IMR-90 (cell line): ENCODE data around the gene ADAMTSL5. TPM values are rescaled to one million over a fixed set of nuclear protein-coding genes. Genes with fewer than 3 reads are reported as not detected.

Experiments used
- ATAC-seq: fragments of 200-7000 bp; cut with Tn5 transposase; 2 replicates; pipeline ENCODE4 v1.9.1; 2020; ENCODE audit warnings: low read depth, mild to moderate bottlenecking, moderate library complexity
- BruUV-seq: library from RNA; stranded (reverse); fragments of 400-500 nt; replicated peaks from 2 replicates; lab custom pipeline; 2021; lab: Mats Ljungman, UMichigan
- CTCF ChIA-PET: fragments of 300-600 bp; formaldehyde crosslinking; extraction: SDS; loops from one replicate; lab custom pipeline; 2021; ENCODE audit warnings: antibody characterized with exemption; lab: Yijun Ruan, JAX
- POLR2A ChIA-PET: fragments of 300-600 bp; sonication (Branson Sonifier 250); formaldehyde crosslinking; loops from one replicate; lab custom pipeline; 2022; ENCODE audit warnings: antibody characterized with exemption; ENCODE audit not compliant: unreplicated experiment; lab: Charles Lee
- DNase-seq: peaks from one replicate; pipeline ENCODE4 v3.0.0; 2013
- H2AFZ ChIP-seq: replicated peaks from 2 replicates; pipeline ENCODE3; 2013; ENCODE audit warnings: low read length, mild to moderate bottlenecking; ENCODE audit not compliant: poor library complexity
- H2AK5ac ChIP-seq: 2 replicates; pipeline ENCODE4 v1.6.1; 2013; ENCODE audit warnings: low read depth, low read length, inconsistent platforms
- H2AK9ac ChIP-seq: replicated peaks from 2 replicates; pipeline ENCODE3; 2013; ENCODE audit warnings: mild to moderate bottlenecking, low read depth, low read length, moderate library complexity; ENCODE audit not compliant: poor library complexity
- H2BK120ac ChIP-seq: 2 replicates; pipeline ENCODE4 v1.6.1; 2013; ENCODE audit warnings: low read depth, low read length, inconsistent platforms
- H2BK15ac ChIP-seq: 3 replicates; pipeline ENCODE4 v1.6.1; 2013; ENCODE audit warnings: low read depth, low read length, inconsistent platforms
- H2BK20ac ChIP-seq: 2 replicates; pipeline ENCODE4 v1.6.1; 2013; ENCODE audit warnings: low read depth, mild to moderate bottlenecking, inconsistent platforms, low read length, moderate library complexity
- H2BK5ac ChIP-seq: 2 replicates; pipeline ENCODE4 v1.6.1; 2013; ENCODE audit warnings: mild to moderate bottlenecking, low read depth, low read length, inconsistent platforms; ENCODE audit not compliant: poor library complexity, severe bottlenecking
- H3K14ac ChIP-seq: replicated peaks from 2 replicates; pipeline ENCODE4 v1.6.1; 2013; ENCODE audit warnings: low read depth, low read length, inconsistent platforms
- H3K18ac ChIP-seq: 2 replicates; pipeline ENCODE4 v1.6.1; 2013; ENCODE audit warnings: low read depth, low read length, control low read depth
- H3K23ac ChIP-seq: 2 replicates; pipeline ENCODE4 v1.6.1; 2013; ENCODE audit warnings: low read depth, low read length, inconsistent platforms
- H3K27ac ChIP-seq: 2 replicates; pipeline ENCODE4 v1.5.1; 2013; ENCODE audit warnings: mild to moderate bottlenecking, control low read depth, low read length; ENCODE audit not compliant: insufficient read depth
- H3K27me3 ChIP-seq: 2 replicates; pipeline ENCODE4 v1.6.1; 2013; ENCODE audit warnings: low read length; ENCODE audit not compliant: control insufficient read depth, insufficient read depth
- H3K36me3 ChIP-seq: 2 replicates; pipeline ENCODE4 v1.6.1; 2013; ENCODE audit warnings: low read length, mixed read lengths; ENCODE audit not compliant: control insufficient read depth, insufficient read depth
- H3K4ac ChIP-seq: 2 replicates; pipeline ENCODE4 v1.6.1; 2013; ENCODE audit warnings: low read depth, low read length, inconsistent platforms
- H3K4me1 ChIP-seq: 2 replicates; pipeline ENCODE4 v1.6.1; 2013; ENCODE audit warnings: low read length, mixed read lengths; ENCODE audit not compliant: control insufficient read depth, insufficient read depth
- H3K4me2 ChIP-seq: 2 replicates; pipeline ENCODE4 v1.6.1; 2013; ENCODE audit warnings: low read depth, mild to moderate bottlenecking, control low read depth, low read length, moderate library complexity
- H3K4me3 ChIP-seq: 2 replicates; pipeline ENCODE4 v1.5.1; 2013; ENCODE audit warnings: low read depth, mild to moderate bottlenecking, control low read depth, low read length, moderate library complexity; ENCODE audit not compliant: insufficient read depth
- H3K56ac ChIP-seq: 2 replicates; pipeline ENCODE4 v1.6.1; 2013; ENCODE audit warnings: low read length, inconsistent platforms; ENCODE audit not compliant: insufficient read depth; ENCODE audit errors: extremely low read depth
- H3K79me1 ChIP-seq, 2 experiments: 2 replicates each; pipeline ENCODE4 v1.6.1; 2013; ENCODE audit warnings: low read length in 2 of 2, inconsistent platforms in 1 of 2, low read depth in 1 of 2
- H3K9ac ChIP-seq: 2 replicates; pipeline ENCODE4 v1.6.1; 2013; ENCODE audit warnings: low read depth, low read length, control low read depth
- H3K9me1 ChIP-seq: 2 replicates; pipeline ENCODE4 v1.6.1; 2013; ENCODE audit warnings: low read length, inconsistent platforms; ENCODE audit not compliant: insufficient read depth
- H3K9me3 ChIP-seq: 2 replicates; pipeline ENCODE4 v1.6.1; 2013; ENCODE audit warnings: low read length; ENCODE audit not compliant: control insufficient read depth, insufficient read depth
- H4K20me1 ChIP-seq: 2 replicates; pipeline ENCODE4 v1.6.1; 2013; ENCODE audit warnings: low read length, inconsistent platforms; ENCODE audit not compliant: insufficient read depth
- H4K5ac ChIP-seq: 2 replicates; pipeline ENCODE4 v1.6.1; 2013; ENCODE audit warnings: mild to moderate bottlenecking, low read depth, low read length, control low read depth
- H4K8ac ChIP-seq, 2 experiments: 2 replicates each; pipeline ENCODE4 v1.6.1; 2013; ENCODE audit warnings: low read depth in 2 of 2, low read length in 2 of 2, control low read depth in 1 of 2, inconsistent platforms in 1 of 2
- H4K91ac ChIP-seq: 2 replicates; pipeline ENCODE4 v1.6.1; 2013; ENCODE audit warnings: low read depth, low read length, inconsistent platforms; ENCODE audit not compliant: insufficient read depth
- BHLHE40 ChIP-seq: fragments of 150-350 bp; IDR thresholded peaks from 2 replicates; pipeline ENCODE4 v1.6.1; 2016; ENCODE audit warnings: mild to moderate bottlenecking, low read depth, low read length
- CEBPB ChIP-seq: IDR thresholded peaks from 2 replicates; pipeline ENCODE4 v1.6.1; 2012; ENCODE audit warnings: low read depth, low read length, improper control_type of control experiment
- CHD1 ChIP-seq: IDR thresholded peaks from 2 replicates; pipeline ENCODE4 v1.6.1; 2012; ENCODE audit warnings: low read depth, low read length, improper control_type of control experiment
- CTCF ChIP-seq: conservative IDR thresholded peaks from 2 replicates; pipeline ENCODE4 v1.5.1; 2012; ENCODE audit warnings: mild to moderate bottlenecking, low read depth, low read length, improper control_type of control experiment
- FOS ChIP-seq: fragments of 150-350 bp; IDR thresholded peaks from 2 replicates; pipeline ENCODE4 v1.6.1; 2016; ENCODE audit warnings: low read depth, low read length
- MAFK ChIP-seq: IDR thresholded peaks from 2 replicates; pipeline ENCODE4 v1.6.1; 2012; ENCODE audit warnings: low read depth, low read length, improper control_type of control experiment
- MAZ ChIP-seq: IDR thresholded peaks from 2 replicates; pipeline ENCODE4 v1.6.1; 2012; ENCODE audit warnings: low read depth, mild to moderate bottlenecking, low read length, improper control_type of control experiment, moderate library complexity, borderline replicate concordance
- MXI1 ChIP-seq: IDR thresholded peaks from 2 replicates; pipeline ENCODE4 v1.6.1; 2012; ENCODE audit warnings: low read depth, mild to moderate bottlenecking, low read length, moderate library complexity, borderline replicate concordance
- NFE2L2 ChIP-seq: fragments of 150-350 bp; IDR thresholded peaks from 2 replicates; pipeline ENCODE4 v1.6.1; 2016; ENCODE audit warnings: low read depth, mild to moderate bottlenecking, low read length
- POLR2A ChIP-seq: IDR thresholded peaks from 2 replicates; pipeline ENCODE4 v1.6.1; 2012; ENCODE audit warnings: mild to moderate bottlenecking, low read depth, low read length
- RAD21 ChIP-seq: IDR thresholded peaks from 2 replicates; pipeline ENCODE4 v1.6.1; 2012; ENCODE audit warnings: low read length, improper control_type of control experiment
- RCOR1 ChIP-seq: IDR thresholded peaks from 2 replicates; pipeline ENCODE4 v1.6.1; 2012; ENCODE audit warnings: mild to moderate bottlenecking, low read length, improper control_type of control experiment; ENCODE audit not compliant: insufficient replicate concordance
- RFX5 ChIP-seq: IDR thresholded peaks from 2 replicates; pipeline ENCODE4 v1.8.0; 2012; ENCODE audit warnings: low read depth, mild to moderate bottlenecking, low read length, moderate library complexity
- SMC3 ChIP-seq: fragments of 150-350 bp; IDR thresholded peaks from 2 replicates; pipeline ENCODE4 v1.6.1; 2016; ENCODE audit warnings: low read depth, mild to moderate bottlenecking, antibody characterized with exemption, low read length, moderate library complexity
- WGBS, 2 experiments: methylation state at CpG; one replicate each; pipeline versions ENCODE4 v1.1.5 to v1.1.7; 2013; ENCODE audit warnings: missing lambda C conversion rate in 2 of 2; ENCODE audit not compliant: insufficient read length in 1 of 2; ENCODE audit errors: extremely low coverage in 2 of 2; 5-methylcytosine and 5-hydroxymethylcytosine counted together
- dilution Hi-C: fragments of 300-500 bp; cut with HindIII; formaldehyde crosslinking; loops from one replicate; pipeline ENCODE4 v1.14.3; 2018; ENCODE audit warnings: low sequenced_read_pairs; ENCODE audit not compliant: unreplicated experiment
- in situ Hi-C: fragments of 300-500 bp; cut with MboI; formaldehyde crosslinking; loops from 3 replicates; pipeline ENCODE4 v1.14.3; 2019; ENCODE audit warnings: low sequenced_read_pairs, inconsistent platforms, mixed read lengths
- intact Hi-C: fragments of 100-400 bp; cut with micrococcal nuclease; formaldehyde crosslinking; loops from 2 replicates; pipeline ENCODE4 v1.10.0; 2022
- polyA plus RNA-seq, 3 experiments: library from polyadenylated mRNA; depleted of rRNA; stranded (reverse); fragments of >200 nt; gene quantifications; 2 replicates each; pipeline ENCODE4 v1.2.3, GENCODE V29; 2012; ENCODE audit warnings: low replicate concordance in 1 of 3
- total RNA-seq: library from RNA; depleted of rRNA; stranded (reverse); fragments of >200 nt; gene quantifications from 2 replicates; pipeline ENCODE4 v1.2.3, GENCODE V29; 2012
- TF ChIP-seq, protein P1 (sequence below): fragments of 150-350 bp; IDR thresholded peaks from 2 replicates; pipeline ENCODE4 v1.6.1; 2016; ENCODE audit warnings: low read depth, mild to moderate bottlenecking, low read length, moderate library complexity, borderline replicate concordance
- TF ChIP-seq, protein P2 (sequence below): fragments of 150-350 bp; IDR thresholded peaks from 2 replicates; pipeline ENCODE4 v1.6.1; 2017; ENCODE audit warnings: mild to moderate bottlenecking, antibody characterized with exemption, low read length, low read depth

The ADAMTSL5 gene
- total and polyA plus RNA-seq, 2 of the 4 experiments (the other 2 are of a cell fraction), result 0.90 to 10.8 TPM

GRCh38 chr19:1529430-1529816 is 16.6 kb upstream of the ADAMTSL5 start:
- in situ Hi-C loops, result loop anchor here (25.0 kb wide), 1 partner anchor 258 kb away; no protein-coding TSS in a partner anchor

More at GRCh38 chr19:1529430-1529816, 16.6 kb upstream of the ADAMTSL5 start:
- H3K4me3 ChIP-seq, result no peak overlapping the region
- H2AK5ac ChIP-seq, result no peak overlapping the region
- no peak overlapping the region for H2BK20ac ChIP-seq
- intact Hi-C loops (no loop called here), dilution Hi-C loops (no loop called here)
- no peak overlapping the region for H3K18ac ChIP-seq
- BruUV-seq, result no TSS peak
- no peak overlapping the region for H3K23ac ChIP-seq
- no peak overlapping the region for H2BK15ac ChIP-seq
- DNase-seq (no peak), ATAC-seq (no peak)
- no peak overlapping the region for H4K8ac ChIP-seq
- H3K4me2 ChIP-seq, result no peak overlapping the region
- H4K20me1 ChIP-seq, result peaks cover 5% of the 10 kb centered on the region; the same call in 1 of the 2 replicates
- no peak overlapping the region for H3K9ac ChIP-seq
- 86% methylated on average over 7 of the region's 16 CpGs; no CpG with 5 or more reads in 1 of the 2 experiments for WGBS, 2 experiments
- TF ChIP-seq, protein P1, sequence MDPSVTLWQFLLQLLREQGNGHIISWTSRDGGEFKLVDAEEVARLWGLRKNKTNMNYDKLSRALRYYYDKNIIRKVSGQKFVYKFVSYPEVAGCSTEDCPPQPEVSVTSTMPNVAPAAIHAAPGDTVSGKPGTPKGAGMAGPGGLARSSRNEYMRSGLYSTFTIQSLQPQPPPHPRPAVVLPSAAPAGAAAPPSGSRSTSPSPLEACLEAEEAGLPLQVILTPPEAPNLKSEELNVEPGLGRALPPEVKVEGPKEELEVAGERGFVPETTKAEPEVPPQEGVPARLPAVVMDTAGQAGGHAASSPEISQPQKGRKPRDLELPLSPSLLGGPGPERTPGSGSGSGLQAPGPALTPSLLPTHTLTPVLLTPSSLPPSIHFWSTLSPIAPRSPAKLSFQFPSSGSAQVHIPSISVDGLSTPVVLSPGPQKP, result no peak
- TF ChIP-seq FOS, result no peak
- no peak for TF ChIP-seq MAFK
- no peak for TF ChIP-seq RCOR1
- TF ChIP-seq CEBPB, result no peak
- TF ChIP-seq NFE2L2, result no peak
- TF ChIP-seq, protein P2, sequence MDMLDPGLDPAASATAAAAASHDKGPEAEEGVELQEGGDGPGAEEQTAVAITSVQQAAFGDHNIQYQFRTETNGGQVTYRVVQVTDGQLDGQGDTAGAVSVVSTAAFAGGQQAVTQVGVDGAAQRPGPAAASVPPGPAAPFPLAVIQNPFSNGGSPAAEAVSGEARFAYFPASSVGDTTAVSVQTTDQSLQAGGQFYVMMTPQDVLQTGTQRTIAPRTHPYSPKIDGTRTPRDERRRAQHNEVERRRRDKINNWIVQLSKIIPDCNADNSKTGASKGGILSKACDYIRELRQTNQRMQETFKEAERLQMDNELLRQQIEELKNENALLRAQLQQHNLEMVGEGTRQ, result no peak
- TF ChIP-seq CTCF, result no peak
- TF ChIP-seq MAZ, result no peak
- TF ChIP-seq BHLHE40, result no peak
- no peak for TF ChIP-seq SMC3
- TF ChIP-seq CHD1, result no peak
- no peak for TF ChIP-seq MXI1
- TF ChIP-seq RFX5, result no peak
- TF ChIP-seq RAD21, result no peak
- no peak for TF ChIP-seq POLR2A
- no peak overlapping the region for H2AFZ ChIP-seq
- H3K9me3 ChIP-seq, result no peaks in the 10 kb centered on the region
- no peak overlapping the region for H4K5ac ChIP-seq
- no peak overlapping the region for H3K27ac ChIP-seq
- peaks cover 12% of the 10 kb centered on the region for H3K27me3 ChIP-seq
- no peak overlapping the region for H2BK120ac ChIP-seq
- H2AK9ac ChIP-seq, result no peak overlapping the region
- no peak overlapping the region for H3K56ac ChIP-seq
- POLR2A ChIA-PET, result no interaction called here
- no peaks in the 10 kb centered on the region; the same call in 1 of the 2 replicates for H3K4me1 ChIP-seq
- no peak overlapping the region for H3K14ac ChIP-seq
- H4K91ac ChIP-seq, result no peak overlapping the region
- CTCF ChIA-PET, result no interaction called here
- H3K36me3 ChIP-seq, result no peaks in the 10 kb centered on the region
- H3K9me1 ChIP-seq, result peaks cover 4% of the 10 kb centered on the region; the same call in 1 of the 2 replicates
- no peak overlapping the region for H3K4ac ChIP-seq
- no peaks in the 10 kb centered on the region for H3K79me1 ChIP-seq
- H2BK5ac ChIP-seq, result no peak overlapping the region
